Colonic mucosa (tissue), 4 donors: ENCODE results near the gene OR51D1. TPM values are rescaled to one million over a fixed set of nuclear protein-coding genes. Genes with fewer than 3 reads are reported as not detected.

Experiments
- DNase-seq: peaks from one replicate; pipeline ENCODE4 v3.0.0-alpha.2; 2020
- H3K27ac ChIP-seq: fragments of 200-600 bp; one replicate; pipeline ENCODE4 v1.8.0; 2021
- H3K27me3 ChIP-seq: fragments of 200-600 bp; one replicate; pipeline ENCODE4 v1.8.0; 2021
- H3K36me3 ChIP-seq: fragments of 200-600 bp; one replicate; pipeline ENCODE4 v1.8.0; 2021
- H3K4me1 ChIP-seq: fragments of 200-600 bp; one replicate; pipeline ENCODE4 v1.8.0; 2021; ENCODE audit warnings: mild to moderate bottlenecking
- H3K4me3 ChIP-seq: fragments of 200-600 bp; one replicate; pipeline ENCODE4 v1.8.0; 2021
- H3K9ac ChIP-seq, 2 donors: one replicate each; pipeline ENCODE4 v1.7.0; 2013; ENCODE audit warnings: control low read depth in 2 of 2, low read depth in 2 of 2, low read length in 2 of 2
- H3K9me3 ChIP-seq: fragments of 200-600 bp; one replicate; pipeline ENCODE4 v1.8.0; 2021
- intact Hi-C: fragments of 100-400 bp; cut with DNase I; formaldehyde crosslinking; loops from one replicate; pipeline ENCODE4 v1.14.1; 2022
- total RNA-seq, 2 donors: library from RNA; stranded (reverse); fragmentation: NEBNext Ultra II Directional in 1 of 2; extraction: Animal tissue kit (Norgen Biotek cat#: 25700) in 1 of 2; gene quantifications; one replicate each; pipeline ENCODE4 v1.2.1, GENCODE V29; 2021
- TF ChIP-seq, protein P1 (sequence below): fragments of 200-600 bp; IDR thresholded peaks from one replicate; pipeline ENCODE4 v1.8.0; 2022; ENCODE audit warnings: antibody characterized with exemption, mild to moderate bottlenecking
- donor health status: healthy.
- donor health status: DM: no; HTN: no; CAD: no.
- donor health status: DM: no; HTN: no; CAD: no.

OR51D1 gene
- total RNA-seq, 2 donors from 2014 or later, result not detected

DNA sequence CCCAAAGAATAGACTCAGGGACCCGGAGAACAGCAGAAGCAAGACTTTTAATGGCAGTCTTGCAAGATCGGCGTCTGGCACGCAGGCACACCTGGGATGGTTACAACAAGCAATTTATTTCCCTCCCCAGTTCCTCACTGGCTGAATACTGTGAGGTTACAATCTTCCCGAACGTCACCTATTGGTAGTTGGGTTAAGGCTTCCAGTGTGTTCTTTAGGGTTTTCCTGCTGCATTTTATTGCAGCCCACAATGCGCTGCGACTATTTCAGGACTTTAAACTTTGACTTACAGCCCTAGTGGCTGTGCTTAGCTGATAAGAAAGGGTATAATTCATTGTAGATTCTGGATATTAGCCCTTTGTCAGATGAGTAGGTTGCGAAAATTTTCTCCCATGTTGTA is 17.8 kb upstream of the OR51D1 start:
- Histone ChIP-seq H3K27me3 (no peaks in the 10 kb centered on the region), H3K4me3 (no peak overlapping the region), H3K9me3 (no peaks in the 10 kb centered on the region), H3K27ac (no peak overlapping the region), H3K9ac (no peak overlapping the region), H3K36me3 (no peaks in the 10 kb centered on the region), H3K4me1 (no peaks in the 10 kb centered on the region)
- intact Hi-C loops, result no loop called here
- DNase-seq, result peak; percentile 44
- TF ChIP-seq, protein P1, sequence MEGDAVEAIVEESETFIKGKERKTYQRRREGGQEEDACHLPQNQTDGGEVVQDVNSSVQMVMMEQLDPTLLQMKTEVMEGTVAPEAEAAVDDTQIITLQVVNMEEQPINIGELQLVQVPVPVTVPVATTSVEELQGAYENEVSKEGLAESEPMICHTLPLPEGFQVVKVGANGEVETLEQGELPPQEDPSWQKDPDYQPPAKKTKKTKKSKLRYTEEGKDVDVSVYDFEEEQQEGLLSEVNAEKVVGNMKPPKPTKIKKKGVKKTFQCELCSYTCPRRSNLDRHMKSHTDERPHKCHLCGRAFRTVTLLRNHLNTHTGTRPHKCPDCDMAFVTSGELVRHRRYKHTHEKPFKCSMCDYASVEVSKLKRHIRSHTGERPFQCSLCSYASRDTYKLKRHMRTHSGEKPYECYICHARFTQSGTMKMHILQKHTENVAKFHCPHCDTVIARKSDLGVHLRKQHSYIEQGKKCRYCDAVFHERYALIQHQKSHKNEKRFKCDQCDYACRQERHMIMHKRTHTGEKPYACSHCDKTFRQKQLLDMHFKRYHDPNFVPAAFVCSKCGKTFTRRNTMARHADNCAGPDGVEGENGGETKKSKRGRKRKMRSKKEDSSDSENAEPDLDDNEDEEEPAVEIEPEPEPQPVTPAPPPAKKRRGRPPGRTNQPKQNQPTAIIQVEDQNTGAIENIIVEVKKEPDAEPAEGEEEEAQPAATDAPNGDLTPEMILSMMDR, result no peak

DNA sequence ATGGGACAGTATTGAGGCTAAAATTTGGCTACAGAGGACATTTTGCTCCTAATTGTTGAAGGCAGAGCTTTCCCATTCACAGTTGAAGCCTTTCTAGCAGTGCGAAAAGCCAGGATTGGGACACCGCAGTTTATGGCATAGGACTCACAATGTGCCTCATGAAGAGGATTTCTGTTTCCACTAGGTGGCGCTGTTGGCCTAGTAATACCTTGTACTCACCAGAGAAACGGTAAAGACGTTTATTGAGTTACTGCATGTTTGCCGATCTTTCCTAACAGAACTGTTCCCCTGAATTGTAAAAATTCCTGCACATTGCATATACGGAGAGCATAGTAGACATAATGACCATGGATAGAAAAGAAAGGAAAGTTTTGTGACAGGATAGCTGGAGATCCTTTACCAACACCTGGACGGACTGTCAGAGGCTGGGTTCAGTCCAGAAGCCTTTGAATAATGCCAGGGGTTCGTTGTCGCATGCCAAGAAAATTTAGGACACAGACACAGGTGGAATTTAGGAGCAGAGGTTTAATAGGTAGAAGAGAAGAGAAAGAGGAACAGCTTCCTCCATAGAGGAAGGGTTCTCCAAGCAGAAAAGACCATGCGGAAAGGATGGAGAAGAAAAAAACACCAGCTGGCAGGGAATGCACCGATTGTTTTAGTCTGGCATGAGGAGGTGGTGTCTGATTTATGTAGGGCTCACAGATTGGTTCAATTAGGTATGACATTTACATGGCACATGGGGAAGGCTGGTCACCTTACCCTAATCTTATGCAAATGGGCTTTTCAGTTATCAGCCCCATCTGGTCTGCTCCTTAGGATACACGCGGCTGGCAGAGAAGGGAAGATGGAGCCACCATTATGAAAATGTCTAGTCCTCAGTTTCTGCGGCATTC is 10.8 kb upstream of the OR51D1 start:
- intact Hi-C loops, result loop anchor here (5.0 kb wide), 1 partner anchor 756 kb away; the partner anchor contains the start of gene OR51M1
- peak; percentile 83 for DNase-seq
- no peak overlapping the region for H3K4me3 ChIP-seq

DNA sequence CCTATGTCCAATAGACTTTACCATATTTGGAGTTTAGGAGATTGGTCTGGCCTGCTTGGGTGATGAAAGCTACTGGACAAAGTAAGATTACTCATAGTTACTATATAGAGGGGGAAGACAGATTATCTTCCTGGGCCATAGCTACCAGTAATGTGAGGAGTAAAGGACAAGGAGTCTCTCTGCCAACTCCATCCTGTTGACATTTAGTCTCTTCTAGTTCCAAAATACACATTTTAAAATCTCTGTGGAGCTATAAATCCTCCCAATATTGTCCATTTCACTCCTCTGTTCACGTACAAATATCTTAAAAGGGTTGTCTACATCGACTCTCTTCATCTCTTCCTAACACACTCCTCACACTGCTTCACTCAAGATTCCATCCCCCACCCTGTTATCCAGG is 1.1 kb upstream of the OR51D1 start:
- no peaks in the 10 kb centered on the region for H3K27me3 ChIP-seq
- no peak overlapping the region for H3K9ac ChIP-seq
- H3K27ac ChIP-seq, result no peak overlapping the region
- no peaks in the 10 kb centered on the region for H3K36me3 ChIP-seq
- intact Hi-C loops, result loop anchor here (2.0 to 10.0 kb wide), 3 partner anchors 191 to 1169 kb away; partner anchors contain the start of gene OR52N2
- H3K4me3 ChIP-seq, result no peak overlapping the region
- H3K4me1 ChIP-seq, result no peaks in the 10 kb centered on the region
- TF ChIP-seq, protein P1, result no peak
- H3K9me3 ChIP-seq, result no peaks in the 10 kb centered on the region
- DNase-seq, result no peak

More for the DNA sequence above, 10.8 kb upstream of the OR51D1 start:
- H3K36me3 ChIP-seq, result no peaks in the 10 kb centered on the region
- no peak overlapping the region for H3K27ac ChIP-seq
- TF ChIP-seq, protein P1, result peak; percentile 62
- H3K27me3 ChIP-seq, result no peaks in the 10 kb centered on the region
- no peak overlapping the region for H3K9ac ChIP-seq
- no peaks in the 10 kb centered on the region for H3K9me3 ChIP-seq
- H3K4me1 ChIP-seq, result no peaks in the 10 kb centered on the region

DNA sequence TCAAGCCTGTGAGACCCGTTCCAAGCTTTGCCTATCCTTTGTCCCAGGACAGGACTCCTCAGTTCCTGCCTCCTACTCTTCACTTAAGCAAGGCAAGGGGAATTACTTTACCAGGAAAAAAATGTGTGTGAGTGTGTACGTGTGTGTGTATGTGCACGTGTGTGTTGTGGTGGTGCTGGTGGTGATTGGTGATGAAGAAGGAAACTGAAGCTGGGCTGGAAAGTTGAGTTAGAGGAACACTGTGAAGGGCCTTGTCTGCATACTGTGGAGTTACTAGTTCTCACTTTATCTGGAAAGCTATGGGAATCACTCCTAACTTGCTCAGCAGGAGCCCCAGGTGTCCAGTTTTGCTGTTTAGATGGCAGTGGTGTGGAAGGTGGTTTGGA is 378 bp downstream of the OR51D1 start:
- Histone ChIP-seq H3K9ac (no peak overlapping the region), H3K9me3 (no peaks in the 10 kb centered on the region), H3K36me3 (no peaks in the 10 kb centered on the region), H3K4me3 (no peak overlapping the region), H3K27ac (no peak overlapping the region), H3K4me1 (no peaks in the 10 kb centered on the region), H3K27me3 (no peaks in the 10 kb centered on the region)
- TF ChIP-seq, protein P1, result no peak
- intact Hi-C loops, result loop anchor here (2.0 to 10.0 kb wide), 3 partner anchors 190 to 1167 kb away; partner anchors contain the start of gene OR52N2
- DNase-seq, result no peak

DNA sequence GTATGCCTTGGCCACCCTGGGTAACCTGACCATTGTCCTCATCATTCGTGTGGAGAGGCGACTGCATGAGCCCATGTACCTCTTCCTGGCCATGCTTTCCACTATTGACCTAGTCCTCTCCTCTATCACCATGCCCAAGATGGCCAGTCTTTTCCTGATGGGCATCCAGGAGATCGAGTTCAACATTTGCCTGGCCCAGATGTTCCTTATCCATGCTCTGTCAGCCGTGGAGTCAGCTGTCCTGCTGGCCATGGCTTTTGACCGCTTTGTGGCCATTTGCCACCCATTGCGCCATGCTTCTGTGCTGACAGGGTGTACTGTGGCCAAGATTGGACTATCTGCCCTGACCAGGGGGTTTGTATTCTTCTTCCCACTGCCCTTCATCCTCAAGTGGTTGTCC is 2.7 kb downstream of the OR51D1 start:
- TF ChIP-seq, protein P1, result no peak
- intact Hi-C loops, result loop anchor here (5.0 to 10.0 kb wide), 2 partner anchors 187 to 1165 kb away; partner anchors contain the start of gene OR52N2
- H3K9ac ChIP-seq, result no peak overlapping the region

More for the DNA sequence above, 2.7 kb downstream of the OR51D1 start:
- Histone ChIP-seq H3K27me3 (no peaks in the 10 kb centered on the region), H3K36me3 (no peaks in the 10 kb centered on the region), H3K4me1 (no peaks in the 10 kb centered on the region), H3K27ac (no peak overlapping the region), H3K4me3 (no peak overlapping the region), H3K9me3 (no peaks in the 10 kb centered on the region)
- DNase-seq, result no peak
